ENCODE results near the gene PPP5C.

Gene PPP5C

GRCh38 chr19:46353730-46354528, 7.0 kb downstream of the PPP5C start:
- no peak overlapping the region for H3K4me3 ChIP-seq (replicated peaks; ENCODE audit: low read depth, low read length)
- DNase-seq (ENCODE audit: low read depth): no peak
- no peak for TF ChIP-seq CTCF (IDR thresholded peaks at IDR 0.05; ENCODE audit: low read length, missing control alignments)

GRCh38 chr19:46355234-46356148, 8.6 kb downstream of the PPP5C start:
- no peak for DNase-seq (ENCODE audit: low read depth)
- TF ChIP-seq CTCF (IDR thresholded peaks at IDR 0.05; ENCODE audit: low read length, missing control alignments): no peak
- no peak overlapping the region for H3K4me3 ChIP-seq (replicated peaks; ENCODE audit: low read depth, low read length)

- TF ChIP-seq CTCF (IDR thresholded peaks at IDR 0.05; ENCODE audit: low read length, missing control alignments): no peak
- DNase-seq (ENCODE audit: low read depth): no peak
- no peak overlapping the region for H3K4me3 ChIP-seq (replicated peaks; ENCODE audit: low read depth, low read length)
Observed at GRCh38 chr19:46356149-46357055, 9.5 kb downstream of the PPP5C start.

GRCh38 chr19:46357846-46358583, 11.1 kb downstream of the PPP5C start:
- TF ChIP-seq CTCF (IDR thresholded peaks at IDR 0.05; ENCODE audit: low read length, missing control alignments): no peak
- DNase-seq (ENCODE audit: low read depth): peak; percentile 24

GRCh38 chr19:46361915-46362314, 15.0 kb downstream of the PPP5C start:
- TF ChIP-seq CTCF (IDR thresholded peaks at IDR 0.05; ENCODE audit: low read length, missing control alignments): no peak
- no peak overlapping the region for H3K4me3 ChIP-seq (replicated peaks; ENCODE audit: low read depth, low read length)
- no peak for DNase-seq (ENCODE audit: low read depth)

More at GRCh38 chr19:46357846-46358583, 11.1 kb downstream of the PPP5C start:
- H3K4me3 ChIP-seq (replicated peaks; ENCODE audit: low read depth, low read length): no peak overlapping the region

- H3K4me3 ChIP-seq (replicated peaks; ENCODE audit: low read depth, low read length): no peak overlapping the region
- DNase-seq (ENCODE audit: low read depth): no peak
- TF ChIP-seq CTCF (IDR thresholded peaks at IDR 0.05; ENCODE audit: low read length, missing control alignments): no peak
Observed at GRCh38 chr19:46364359-46364758, 17.5 kb downstream of the PPP5C start.

All from fibroblast of pulmonary artery (primary cell).